ENCODE results near the gene PGLYRP4.

Gene PGLYRP4

GRCh38 chr1:153302308-153302707, 46.3 kb downstream of the PGLYRP4 start:
- H3K36me3 ChIP-seq (ENCODE audit: control insufficient read depth, insufficient read depth, low read length), result no peaks in the 10 kb centered on the region
- no peak for DNase-seq (ENCODE audit: extremely low read depth, insufficient read length)
- H3K4me3 ChIP-seq (replicated peaks; ENCODE audit: low read depth, low read length), result no peak overlapping the region
- peaks cover 1% of the 10 kb centered on the region; the same call in 1 of the 2 replicates for H3K27me3 ChIP-seq (replicated peaks; ENCODE audit: control insufficient read depth, insufficient read depth, low read length)
- TF ChIP-seq, protein P1, sequence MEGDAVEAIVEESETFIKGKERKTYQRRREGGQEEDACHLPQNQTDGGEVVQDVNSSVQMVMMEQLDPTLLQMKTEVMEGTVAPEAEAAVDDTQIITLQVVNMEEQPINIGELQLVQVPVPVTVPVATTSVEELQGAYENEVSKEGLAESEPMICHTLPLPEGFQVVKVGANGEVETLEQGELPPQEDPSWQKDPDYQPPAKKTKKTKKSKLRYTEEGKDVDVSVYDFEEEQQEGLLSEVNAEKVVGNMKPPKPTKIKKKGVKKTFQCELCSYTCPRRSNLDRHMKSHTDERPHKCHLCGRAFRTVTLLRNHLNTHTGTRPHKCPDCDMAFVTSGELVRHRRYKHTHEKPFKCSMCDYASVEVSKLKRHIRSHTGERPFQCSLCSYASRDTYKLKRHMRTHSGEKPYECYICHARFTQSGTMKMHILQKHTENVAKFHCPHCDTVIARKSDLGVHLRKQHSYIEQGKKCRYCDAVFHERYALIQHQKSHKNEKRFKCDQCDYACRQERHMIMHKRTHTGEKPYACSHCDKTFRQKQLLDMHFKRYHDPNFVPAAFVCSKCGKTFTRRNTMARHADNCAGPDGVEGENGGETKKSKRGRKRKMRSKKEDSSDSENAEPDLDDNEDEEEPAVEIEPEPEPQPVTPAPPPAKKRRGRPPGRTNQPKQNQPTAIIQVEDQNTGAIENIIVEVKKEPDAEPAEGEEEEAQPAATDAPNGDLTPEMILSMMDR (IDR thresholded peaks at IDR 0.05; ENCODE audit: insufficient read depth, low read length, poor library complexity, severe bottlenecking), result no peak

- Histone ChIP-seq H3K4me3 (replicated peaks; ENCODE audit: low read depth, low read length) (no peak overlapping the region), H3K36me3 (ENCODE audit: control insufficient read depth, insufficient read depth, low read length) (no peaks in the 10 kb centered on the region), H3K27me3 (replicated peaks; ENCODE audit: control insufficient read depth, insufficient read depth, low read length) (no peaks in the 10 kb centered on the region; the same call in 1 of the 2 replicates)
- no peak for DNase-seq (ENCODE audit: extremely low read depth, insufficient read length)
- TF ChIP-seq, protein P1 (IDR thresholded peaks at IDR 0.05; ENCODE audit: insufficient read depth, low read length, poor library complexity, severe bottlenecking), result no peak
These were observed 54.8 kb downstream of the PGLYRP4 start for GRCh38 chr1:153293851-153294250.

DNA sequence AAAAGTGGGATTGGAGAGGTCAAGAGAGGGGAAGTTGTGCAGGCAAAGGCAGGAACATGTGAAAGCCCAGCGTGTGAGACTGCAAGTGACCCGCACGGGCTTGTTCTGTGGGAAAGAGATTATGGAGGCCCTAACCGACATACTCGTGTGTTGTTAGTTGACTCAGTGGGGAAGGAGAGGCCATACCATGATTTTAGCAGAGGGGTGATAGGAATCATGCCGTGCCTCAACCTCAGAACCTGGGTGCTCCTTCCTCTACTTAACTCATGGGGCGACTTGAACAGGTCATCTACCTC, 55.2 kb downstream of the PGLYRP4 start:
- H3K4me3 ChIP-seq (replicated peaks; ENCODE audit: low read depth, low read length), result no peak overlapping the region
- DNase-seq (ENCODE audit: extremely low read depth, insufficient read length), result no peak
- TF ChIP-seq, protein P1 (IDR thresholded peaks at IDR 0.05; ENCODE audit: insufficient read depth, low read length, poor library complexity, severe bottlenecking), result no peak
- no peaks in the 10 kb centered on the region for H3K36me3 ChIP-seq (ENCODE audit: control insufficient read depth, insufficient read depth, low read length)
- H3K27me3 ChIP-seq (replicated peaks; ENCODE audit: control insufficient read depth, insufficient read depth, low read length), result no peaks in the 10 kb centered on the region; the same call in 1 of the 2 replicates

- DNase-seq (ENCODE audit: extremely low read depth, insufficient read length), result no peak
- TF ChIP-seq, protein P1 (IDR thresholded peaks at IDR 0.05; ENCODE audit: insufficient read depth, low read length, poor library complexity, severe bottlenecking), result no peak
- no peaks in the 10 kb centered on the region for H3K36me3 ChIP-seq (ENCODE audit: control insufficient read depth, insufficient read depth, low read length)
- no peak overlapping the region for H3K4me3 ChIP-seq (replicated peaks; ENCODE audit: low read depth, low read length)
- no peaks in the 10 kb centered on the region; the same call in 1 of the 2 replicates for H3K27me3 ChIP-seq (replicated peaks; ENCODE audit: control insufficient read depth, insufficient read depth, low read length)
These were observed 55.7 kb downstream of the PGLYRP4 start for GRCh38 chr1:153292740-153293479.

- no peak for DNase-seq (ENCODE audit: extremely low read depth, insufficient read length)
- Histone ChIP-seq H3K4me3 (replicated peaks; ENCODE audit: low read depth, low read length) (no peak overlapping the region), H3K36me3 (ENCODE audit: control insufficient read depth, insufficient read depth, low read length) (no peaks in the 10 kb centered on the region), H3K27me3 (replicated peaks; ENCODE audit: control insufficient read depth, insufficient read depth, low read length) (no peaks in the 10 kb centered on the region)
- TF ChIP-seq, protein P1 (IDR thresholded peaks at IDR 0.05; ENCODE audit: insufficient read depth, low read length, poor library complexity, severe bottlenecking), result no peak
These were observed 56.5 kb downstream of the PGLYRP4 start for GRCh38 chr1:153292185-153292584.

DNA sequence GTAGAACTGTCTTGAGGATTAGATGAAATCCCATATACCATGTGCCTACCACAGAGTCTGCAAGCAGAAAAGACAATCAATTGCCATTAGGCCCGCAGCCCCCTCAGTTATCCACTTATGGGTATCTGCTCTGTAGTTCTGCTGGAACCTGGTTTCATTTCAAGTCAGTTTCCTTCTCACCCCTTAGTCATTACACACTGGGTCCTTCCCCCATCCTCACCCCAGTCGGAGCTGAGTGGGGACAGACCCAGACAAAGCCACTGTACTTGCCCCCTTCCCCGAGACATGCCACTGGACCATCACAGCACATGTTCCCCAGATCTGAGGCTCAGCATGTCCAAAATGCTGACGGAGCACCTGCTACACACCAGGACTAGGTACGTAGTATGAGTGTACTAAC, 57.1 kb downstream of the PGLYRP4 start:
- H3K4me3 ChIP-seq (replicated peaks; ENCODE audit: low read depth, low read length), result no peak overlapping the region
- DNase-seq (ENCODE audit: extremely low read depth, insufficient read length), result peak; percentile 46

More for the DNA sequence above, 57.1 kb downstream of the PGLYRP4 start:
- no peaks in the 10 kb centered on the region for H3K36me3 ChIP-seq (ENCODE audit: control insufficient read depth, insufficient read depth, low read length)
- no peaks in the 10 kb centered on the region for H3K27me3 ChIP-seq (replicated peaks; ENCODE audit: control insufficient read depth, insufficient read depth, low read length)
- TF ChIP-seq, protein P1 (IDR thresholded peaks at IDR 0.05; ENCODE audit: insufficient read depth, low read length, poor library complexity, severe bottlenecking), result no peak

Data from GM06990 (cell line).